IgD-negative memory B cell (primary cell): ENCODE measurements around the gene OR6C4. TPM values are rescaled to one million over a fixed set of nuclear protein-coding genes. Genes with fewer than 3 reads are reported as not detected.
"Not testable (repeated sequence)": the region's sequence is repeated elsewhere in the genome, so short reads cannot be mapped to it uniquely, and the experiment has no call there.

Experiments used
- H3K27ac Mint-ChIP-seq, 3 donors: one replicate each; pipeline ENCODE4 v1.8.0; 2020 to 2022; ENCODE audit warnings: mild to moderate bottlenecking in 3 of 3, mixed read lengths in 3 of 3, moderate library complexity in 1 of 3
- H3K27me3 Mint-ChIP-seq: one replicate; pipeline ENCODE4 v1.8.0; 2021; ENCODE audit warnings: mixed read lengths
- H3K36me3 Mint-ChIP-seq: one replicate; pipeline ENCODE4 v1.8.0; 2020; ENCODE audit warnings: mild to moderate bottlenecking, mixed read lengths
- H3K4me1 Mint-ChIP-seq, 3 donors: one replicate each; pipeline ENCODE4 v1.8.0; 2020 to 2022; ENCODE audit warnings: mixed read lengths in 3 of 3, mild to moderate bottlenecking in 1 of 3
- H3K4me3 Mint-ChIP-seq, 4 donors: one replicate each; pipeline ENCODE4 v1.8.0; 2020 to 2022; ENCODE audit warnings: mild to moderate bottlenecking in 4 of 4, mixed read lengths in 4 of 4, moderate library complexity in 3 of 4
- H3K9me3 Mint-ChIP-seq, 3 donors: one replicate each; pipeline ENCODE4 v1.8.0; 2020 to 2021; ENCODE audit warnings: mixed read lengths in 3 of 3, mild to moderate bottlenecking in 1 of 3
- polyA plus RNA-seq: library from polyadenylated mRNA; unstranded; fragments of 300-500 nt; fragmentation: Illumina TruSeq; gene quantifications from one replicate; pipeline ENCODE4 v1.2.3, GENCODE V29; 2021

The OR6C4 gene
- polyA plus RNA-seq: not detected

DNA sequence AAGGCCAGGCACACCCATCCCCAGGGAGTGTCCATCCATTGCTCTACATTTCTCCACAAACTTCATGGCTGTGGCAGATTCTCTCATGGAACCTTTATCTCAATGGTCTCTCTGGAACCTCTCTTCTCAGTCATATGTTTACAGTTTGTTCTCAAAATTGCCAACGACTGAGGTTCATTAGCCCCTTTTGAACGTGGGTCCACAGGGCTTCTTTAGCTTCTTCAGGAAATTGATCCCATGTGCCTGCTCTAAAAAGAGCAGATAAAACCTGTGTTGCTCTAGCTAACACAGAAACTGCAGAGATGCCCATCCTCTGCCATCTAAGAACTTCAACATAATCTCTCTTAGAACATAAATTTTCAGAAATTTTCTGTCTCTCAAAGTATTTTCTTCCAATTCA, at the start of gene OR6C4:
TSS of gene OR6C4 (plus strand) at position 301 of the 400 bp plus-strand sequence. CDS start 1,625 bp downstream, outside the sequence.
- Mint-ChIP-seq H3K4me3 (no peak within 1 kb of the TSS), H3K27me3 (peaks cover 12% of the 10 kb centered on the region), H3K36me3 (no peaks in the 10 kb centered on the region), H3K9me3 (peaks cover 4% of the 10 kb centered on the region in 3 donors), H3K27ac (no peak within 1 kb of the TSS), H3K4me1 (no peaks in the 10 kb centered on the region)

DNA sequence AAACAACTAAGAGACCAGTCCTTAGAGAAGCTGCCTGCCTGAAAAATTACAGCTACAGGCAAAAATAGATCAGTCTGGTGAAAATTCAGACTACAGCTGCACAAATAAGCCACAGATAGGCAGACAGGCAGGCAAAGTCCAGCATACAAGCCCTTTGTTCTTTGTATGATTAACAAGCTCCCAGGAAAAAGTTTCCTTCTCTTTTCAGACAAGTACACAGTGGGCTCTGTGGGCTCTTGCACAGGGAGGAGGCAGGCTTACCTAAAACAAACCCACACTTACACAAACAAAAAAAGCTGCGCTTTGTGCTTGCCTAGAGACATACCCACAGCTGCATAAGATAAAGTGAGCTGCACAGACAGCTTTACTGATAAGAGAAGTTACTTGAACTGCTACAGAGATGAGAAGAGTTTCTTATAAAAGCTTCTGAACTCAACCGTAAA, 49.6 kb upstream of the OR6C4 start:
- H3K27me3 Mint-ChIP-seq: no peaks in the 10 kb centered on the region
- H3K9me3 Mint-ChIP-seq: no peaks in the 10 kb centered on the region
- H3K4me3 Mint-ChIP-seq: no peak overlapping the region
- H3K4me1 Mint-ChIP-seq: peaks cover 0 to 5% (median 2%) of the 10 kb centered on the region in 3 donors
- H3K27ac Mint-ChIP-seq: peak overlapping the region in 1 of 3 donors; percentile 49
- no peaks in the 10 kb centered on the region for H3K36me3 Mint-ChIP-seq

DNA sequence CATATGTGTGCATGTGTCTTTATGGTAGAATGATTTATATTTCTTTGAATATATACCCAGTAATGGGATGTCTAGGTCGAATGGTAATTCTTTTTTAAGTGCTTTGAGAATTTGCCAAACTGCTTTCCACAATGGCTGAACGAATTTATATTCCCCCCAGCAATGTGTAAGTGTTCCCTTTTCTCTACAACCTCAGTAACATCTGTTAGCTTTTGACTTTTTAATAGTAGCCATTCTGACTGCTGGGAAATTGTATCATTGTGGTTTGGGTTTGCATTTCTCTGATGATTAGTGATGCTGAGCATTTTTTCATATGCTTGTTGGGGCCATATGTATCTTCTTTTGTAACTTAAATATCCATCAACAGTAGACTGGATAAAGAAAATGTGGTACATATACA, 47.8 kb upstream of the OR6C4 start:
- Mint-ChIP-seq H3K4me3 (no peak overlapping the region), H3K4me1 (peaks cover 0 to 5% (median 2%) of the 10 kb centered on the region in 3 donors), H3K27ac (no peak overlapping the region), H3K27me3 (no peaks in the 10 kb centered on the region), H3K9me3 (no peaks in the 10 kb centered on the region), H3K36me3 (no peaks in the 10 kb centered on the region)

DNA sequence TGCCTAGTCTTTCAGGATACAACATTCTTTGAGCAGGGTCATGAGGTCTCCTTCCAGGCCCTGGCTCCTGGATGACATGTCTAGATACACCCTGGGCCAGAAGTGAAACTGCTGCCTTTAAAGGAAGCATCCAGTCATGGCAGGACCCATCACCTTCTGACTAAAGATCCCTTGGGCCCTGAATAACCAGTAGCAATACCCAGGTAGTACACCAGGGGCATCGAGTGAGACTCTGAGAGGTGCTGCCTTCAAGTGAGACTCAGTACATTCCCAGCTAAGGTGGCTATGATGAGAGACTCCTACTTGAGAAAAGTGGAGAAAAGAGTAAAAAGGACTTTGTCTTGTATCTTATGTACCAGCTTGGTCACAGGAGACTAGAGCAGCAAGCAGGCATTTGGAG, 33.7 kb upstream of the OR6C4 start:
- H3K4me3 Mint-ChIP-seq: no peak overlapping the region
- H3K9me3 Mint-ChIP-seq: peaks cover 3 to 10% (median 7%) of the 10 kb centered on the region in 3 donors
- H3K36me3 Mint-ChIP-seq: no peaks in the 10 kb centered on the region
- H3K4me1 Mint-ChIP-seq: no peaks in the 10 kb centered on the region
- peaks cover 9% of the 10 kb centered on the region for H3K27me3 Mint-ChIP-seq
- H3K27ac Mint-ChIP-seq: no peak overlapping the region

DNA sequence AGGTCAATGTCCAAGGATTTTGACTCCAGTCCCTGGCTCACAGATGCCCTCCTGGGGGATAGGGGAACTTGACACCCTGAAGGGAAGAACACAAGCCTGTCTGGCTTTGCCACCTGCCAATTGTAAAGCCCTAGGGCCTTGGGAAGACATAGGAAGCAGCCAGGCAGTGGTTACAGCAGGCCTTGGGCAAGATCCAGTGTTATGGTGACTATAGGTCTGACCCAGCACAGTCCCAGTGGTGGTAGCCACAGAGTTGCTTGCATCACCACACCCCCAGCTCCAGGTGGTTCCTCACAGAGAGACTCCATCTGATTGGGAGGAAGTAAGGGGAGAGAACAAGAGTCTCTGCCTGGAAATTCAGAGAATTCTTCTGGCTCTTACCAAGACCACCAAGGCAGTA, 33.0 kb upstream of the OR6C4 start:
- H3K36me3 Mint-ChIP-seq: no peaks in the 10 kb centered on the region
- H3K4me3 Mint-ChIP-seq: no peak overlapping the region
- H3K27me3 Mint-ChIP-seq: peaks cover 9% of the 10 kb centered on the region
- no peak overlapping the region for H3K27ac Mint-ChIP-seq
- peaks cover 3 to 10% (median 7%) of the 10 kb centered on the region in 3 donors for H3K9me3 Mint-ChIP-seq
- no peaks in the 10 kb centered on the region for H3K4me1 Mint-ChIP-seq

DNA sequence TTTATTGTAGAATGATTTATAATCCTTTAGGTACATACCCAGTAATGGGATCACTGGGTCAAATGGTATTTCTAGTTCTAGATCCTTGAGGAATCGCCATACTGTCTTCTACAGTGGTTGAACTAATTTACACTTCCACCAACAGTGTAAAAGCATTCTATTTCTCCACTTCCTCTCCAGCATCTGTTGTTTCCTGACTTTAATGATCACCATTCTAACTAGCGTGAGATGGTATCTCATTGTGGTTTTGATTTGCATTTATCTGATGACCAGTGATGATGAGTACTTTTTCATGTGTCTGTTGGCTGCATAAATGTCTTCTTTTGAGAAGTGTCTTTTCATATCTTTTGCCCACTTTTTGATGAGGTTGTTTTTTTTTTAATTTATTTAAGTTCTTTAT, 1.2 kb upstream of the OR6C4 start:
- not testable (repeated sequence) for H3K4me3 Mint-ChIP-seq, H3K36me3 Mint-ChIP-seq, H3K27ac Mint-ChIP-seq, H3K4me1 Mint-ChIP-seq, H3K9me3 Mint-ChIP-seq
- peaks cover 12% of the 10 kb centered on the region for H3K27me3 Mint-ChIP-seq

DNA sequence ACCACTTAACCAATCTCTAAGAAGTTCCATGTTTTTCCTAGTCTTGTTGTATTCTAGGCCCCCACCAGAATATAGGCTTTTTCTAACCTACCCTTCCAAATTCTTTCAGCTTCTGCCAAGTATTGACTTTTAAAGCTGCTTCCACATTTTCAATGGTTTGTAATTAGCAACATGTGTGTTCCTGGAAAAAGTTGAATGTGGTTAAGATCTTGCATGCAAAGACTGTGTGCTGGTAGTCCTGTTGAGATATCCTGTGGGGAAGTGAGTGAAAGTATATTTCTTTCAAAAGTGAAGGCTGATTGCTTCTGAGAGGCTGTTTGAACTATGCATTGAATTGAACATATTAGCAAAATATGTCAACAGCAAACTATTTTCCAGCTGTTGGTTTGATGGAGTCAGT, 646 bp upstream of the OR6C4 start:
- H3K4me3 Mint-ChIP-seq: no peak overlapping the region
- H3K27me3 Mint-ChIP-seq: peaks cover 12% of the 10 kb centered on the region
- no peak overlapping the region for H3K27ac Mint-ChIP-seq
- no peaks in the 10 kb centered on the region for H3K4me1 Mint-ChIP-seq
- no peaks in the 10 kb centered on the region for H3K36me3 Mint-ChIP-seq
- peaks cover 4% of the 10 kb centered on the region in 3 donors for H3K9me3 Mint-ChIP-seq

DNA sequence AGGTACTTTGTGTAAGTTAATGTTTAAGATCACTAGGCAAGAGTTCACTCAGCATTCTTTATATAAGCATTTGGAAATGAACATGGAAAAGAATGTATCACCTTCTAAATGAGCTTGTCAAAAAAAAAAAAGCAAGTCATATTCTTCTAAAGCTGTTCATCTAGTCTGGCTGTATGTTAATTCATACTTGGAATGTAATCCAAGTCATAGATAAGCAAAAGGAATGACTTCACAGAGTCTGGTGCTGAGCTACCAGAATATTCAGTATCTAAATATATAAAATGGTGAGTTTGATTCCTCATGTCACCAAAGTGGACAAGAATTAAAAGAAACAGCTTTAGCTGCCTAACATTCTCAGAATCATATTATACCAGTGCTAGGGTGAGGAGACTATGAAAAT, 4.9 kb downstream of the OR6C4 start:
- Mint-ChIP-seq H3K27ac (no peak overlapping the region), H3K36me3 (peaks cover under 1% of the 10 kb centered on the region), H3K27me3 (peaks cover 2% of the 10 kb centered on the region), H3K4me1 (no peaks in the 10 kb centered on the region), H3K9me3 (peaks cover 4 to 15% (median 12%) of the 10 kb centered on the region in 3 donors), H3K4me3 (no peak overlapping the region)

DNA sequence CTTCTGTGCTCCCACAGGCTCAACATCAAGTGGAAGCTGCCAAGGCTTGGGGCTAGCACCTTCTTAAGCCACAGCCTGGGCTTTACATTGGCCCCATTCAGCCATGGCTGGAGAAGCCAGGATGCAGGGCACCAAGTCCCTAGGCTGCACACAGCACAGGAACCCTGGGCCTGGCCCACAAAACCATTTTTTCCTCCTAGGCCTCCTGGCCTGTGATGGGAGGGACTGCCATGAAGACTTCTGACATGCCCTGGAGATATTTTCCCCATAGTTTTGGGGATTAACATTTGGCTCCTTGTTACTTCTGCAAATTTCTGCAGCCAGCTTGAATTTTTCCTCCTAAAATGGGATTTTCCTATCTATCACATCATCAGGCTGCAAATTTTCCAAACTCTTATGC, 20.7 kb downstream of the OR6C4 start:
- not testable (repeated sequence) for H3K4me3 Mint-ChIP-seq, H3K36me3 Mint-ChIP-seq, H3K4me1 Mint-ChIP-seq, H3K27ac Mint-ChIP-seq, H3K27me3 Mint-ChIP-seq
- peaks cover 3 to 33% (median 26%) of the 10 kb centered on the region in 3 donors for H3K9me3 Mint-ChIP-seq

DNA sequence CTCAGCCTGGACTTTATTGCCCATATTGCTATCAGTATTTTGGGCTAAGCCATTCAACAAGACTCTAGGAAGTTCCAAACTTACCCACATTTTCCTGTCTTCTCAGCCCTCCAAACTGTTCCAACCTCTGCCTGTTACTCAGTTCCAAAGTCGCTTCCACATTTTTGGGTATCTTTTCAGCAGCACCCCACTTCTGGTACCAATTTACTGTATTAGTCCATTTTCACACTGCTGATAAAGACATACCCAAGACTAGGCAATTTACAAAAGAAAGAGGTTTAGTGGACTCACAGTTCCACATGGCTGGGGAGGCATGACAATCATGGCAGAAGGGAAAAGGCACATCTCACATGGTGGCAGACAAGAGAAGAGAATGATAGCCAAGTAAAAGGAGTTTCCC, 21.3 kb downstream of the OR6C4 start:
- not testable (repeated sequence) for H3K4me3 Mint-ChIP-seq, H3K36me3 Mint-ChIP-seq, H3K4me1 Mint-ChIP-seq, H3K27me3 Mint-ChIP-seq, H3K27ac Mint-ChIP-seq
- peaks cover 3 to 34% (median 24%) of the 10 kb centered on the region in 3 donors for H3K9me3 Mint-ChIP-seq

DNA sequence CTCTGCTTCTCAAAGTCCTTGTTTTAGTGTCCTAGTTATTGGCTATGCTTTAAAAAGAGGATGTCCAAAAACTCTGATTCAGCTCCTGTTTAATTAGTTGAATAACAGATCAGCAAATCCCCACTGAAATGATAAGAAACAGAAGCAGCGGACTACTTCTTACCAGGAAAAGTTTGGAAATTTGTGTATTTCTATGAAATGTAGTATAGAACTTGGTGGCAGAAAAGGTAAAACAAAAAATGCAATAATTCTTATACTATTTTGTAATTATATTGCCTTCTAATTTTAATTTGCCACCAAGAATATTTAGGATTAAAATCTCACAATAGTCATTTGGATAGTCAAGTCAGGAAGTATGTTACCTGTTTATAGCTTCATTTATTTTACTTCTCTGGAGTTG, 22.8 kb downstream of the OR6C4 start, which contains the start of gene OR2AP1:
TSS of gene OR2AP1 (plus strand) at position 301 of the 400 bp plus-strand sequence. CDS start 1,947 bp downstream, outside the sequence.
- no peak within 1 kb of the TSS for H3K27ac Mint-ChIP-seq
- H3K4me3 Mint-ChIP-seq: peak within 1 kb of the TSS in 1 of 4 donors; percentile 74
- no peaks in the 10 kb centered on the region for H3K27me3 Mint-ChIP-seq
- H3K9me3 Mint-ChIP-seq: peaks cover 3 to 33% (median 22%) of the 10 kb centered on the region in 3 donors
- H3K4me1 Mint-ChIP-seq: no peaks in the 10 kb centered on the region
- peaks cover 1% of the 10 kb centered on the region for H3K36me3 Mint-ChIP-seq

DNA sequence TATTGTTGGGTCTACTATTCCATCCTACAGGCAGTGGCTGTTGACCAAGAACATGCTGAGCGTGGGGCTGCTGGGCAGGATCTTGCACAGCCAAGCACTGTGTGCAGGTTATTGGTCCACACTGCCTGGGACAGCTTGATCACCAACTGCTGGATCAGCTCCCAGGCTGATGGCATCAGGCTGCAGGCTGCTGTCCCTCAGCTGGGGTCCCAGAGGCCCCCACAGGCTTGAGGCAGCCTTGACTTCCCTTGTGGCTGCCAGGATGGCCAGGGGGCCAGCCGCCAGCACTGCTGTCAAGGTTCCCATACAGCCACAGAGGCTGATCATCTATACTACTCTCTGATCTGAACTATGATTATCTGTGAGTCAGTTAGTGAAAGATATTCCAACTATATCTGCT, 32.7 kb downstream of the OR6C4 start:
- Mint-ChIP-seq H3K36me3 (no peaks in the 10 kb centered on the region), H3K27me3 (peaks cover 11% of the 10 kb centered on the region), H3K4me3 (no peak overlapping the region), H3K9me3 (peaks cover 7 to 23% (median 10%) of the 10 kb centered on the region in 3 donors), H3K27ac (no peak overlapping the region), H3K4me1 (no peaks in the 10 kb centered on the region)

DNA sequence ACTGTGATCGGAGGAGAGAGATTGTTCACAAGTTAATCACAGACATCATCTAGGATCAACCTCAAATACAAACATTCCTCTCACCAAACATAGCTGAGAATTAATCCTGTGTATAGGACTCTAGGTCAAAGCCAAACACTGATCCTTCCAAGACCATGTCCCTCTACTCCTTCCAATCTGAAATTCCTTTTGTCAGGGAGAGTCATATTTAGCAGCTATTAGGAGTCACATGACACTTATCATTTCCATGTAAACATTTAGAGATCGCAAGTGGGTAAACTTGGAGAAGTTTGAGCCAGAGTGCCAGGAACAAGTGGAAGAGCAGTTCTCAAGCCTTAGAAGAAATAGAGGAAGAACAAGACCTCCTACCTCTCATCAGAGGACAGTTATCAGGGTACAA, 36.4 kb downstream of the OR6C4 start:
- no peak overlapping the region for H3K4me3 Mint-ChIP-seq
- H3K27me3 Mint-ChIP-seq: peaks cover 14% of the 10 kb centered on the region
- H3K4me1 Mint-ChIP-seq: no peaks in the 10 kb centered on the region
- no peak overlapping the region for H3K27ac Mint-ChIP-seq
- H3K36me3 Mint-ChIP-seq: no peaks in the 10 kb centered on the region
- H3K9me3 Mint-ChIP-seq: peaks cover 0 to 8% (median 1%) of the 10 kb centered on the region in 3 donors

DNA sequence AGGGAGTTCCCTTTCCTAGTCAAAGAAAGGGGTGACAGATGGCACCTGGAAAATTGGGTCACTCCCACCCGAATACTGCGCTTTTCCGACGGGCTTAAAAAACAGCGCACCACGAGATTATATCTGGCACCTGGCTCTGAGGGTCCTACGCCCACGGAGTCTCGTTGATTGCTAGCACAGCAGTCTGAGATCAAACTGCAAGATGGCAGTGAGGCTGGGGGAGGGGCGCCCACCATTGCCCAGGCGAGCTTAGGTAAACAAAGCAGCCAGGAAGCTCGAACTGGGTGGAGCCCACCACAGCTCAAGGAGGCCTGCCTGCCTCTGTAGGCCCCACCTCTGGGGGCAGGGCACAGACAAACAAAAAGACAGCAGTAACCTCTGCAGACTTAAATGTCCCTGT, 40.8 kb downstream of the OR6C4 start:
- H3K27me3 Mint-ChIP-seq, H3K36me3 Mint-ChIP-seq, H3K9me3 Mint-ChIP-seq, H3K4me3 Mint-ChIP-seq, H3K4me1 Mint-ChIP-seq, H3K27ac Mint-ChIP-seq: not testable (repeated sequence)
